T-helper 2 cell (primary cell): Measurements from ENCODE around the gene LTN1.
"Not testable (repeated sequence)": the region's sequence is repeated elsewhere in the genome, so short reads cannot be mapped to it uniquely, and the experiment has no call there.

ENCODE experiments used
- DNase-seq, 5 experiments: peaks; one replicate each; pipeline versions ENCODE4 v3.0.0 to v3.0.0-alpha.2; 2012 to 2022
- total RNA-seq, 2 donors: gene quantifications; one replicate each; lab custom pipeline; 2026; lab: John Stamatoyannopoulos, UW

Gene LTN1, protein sequence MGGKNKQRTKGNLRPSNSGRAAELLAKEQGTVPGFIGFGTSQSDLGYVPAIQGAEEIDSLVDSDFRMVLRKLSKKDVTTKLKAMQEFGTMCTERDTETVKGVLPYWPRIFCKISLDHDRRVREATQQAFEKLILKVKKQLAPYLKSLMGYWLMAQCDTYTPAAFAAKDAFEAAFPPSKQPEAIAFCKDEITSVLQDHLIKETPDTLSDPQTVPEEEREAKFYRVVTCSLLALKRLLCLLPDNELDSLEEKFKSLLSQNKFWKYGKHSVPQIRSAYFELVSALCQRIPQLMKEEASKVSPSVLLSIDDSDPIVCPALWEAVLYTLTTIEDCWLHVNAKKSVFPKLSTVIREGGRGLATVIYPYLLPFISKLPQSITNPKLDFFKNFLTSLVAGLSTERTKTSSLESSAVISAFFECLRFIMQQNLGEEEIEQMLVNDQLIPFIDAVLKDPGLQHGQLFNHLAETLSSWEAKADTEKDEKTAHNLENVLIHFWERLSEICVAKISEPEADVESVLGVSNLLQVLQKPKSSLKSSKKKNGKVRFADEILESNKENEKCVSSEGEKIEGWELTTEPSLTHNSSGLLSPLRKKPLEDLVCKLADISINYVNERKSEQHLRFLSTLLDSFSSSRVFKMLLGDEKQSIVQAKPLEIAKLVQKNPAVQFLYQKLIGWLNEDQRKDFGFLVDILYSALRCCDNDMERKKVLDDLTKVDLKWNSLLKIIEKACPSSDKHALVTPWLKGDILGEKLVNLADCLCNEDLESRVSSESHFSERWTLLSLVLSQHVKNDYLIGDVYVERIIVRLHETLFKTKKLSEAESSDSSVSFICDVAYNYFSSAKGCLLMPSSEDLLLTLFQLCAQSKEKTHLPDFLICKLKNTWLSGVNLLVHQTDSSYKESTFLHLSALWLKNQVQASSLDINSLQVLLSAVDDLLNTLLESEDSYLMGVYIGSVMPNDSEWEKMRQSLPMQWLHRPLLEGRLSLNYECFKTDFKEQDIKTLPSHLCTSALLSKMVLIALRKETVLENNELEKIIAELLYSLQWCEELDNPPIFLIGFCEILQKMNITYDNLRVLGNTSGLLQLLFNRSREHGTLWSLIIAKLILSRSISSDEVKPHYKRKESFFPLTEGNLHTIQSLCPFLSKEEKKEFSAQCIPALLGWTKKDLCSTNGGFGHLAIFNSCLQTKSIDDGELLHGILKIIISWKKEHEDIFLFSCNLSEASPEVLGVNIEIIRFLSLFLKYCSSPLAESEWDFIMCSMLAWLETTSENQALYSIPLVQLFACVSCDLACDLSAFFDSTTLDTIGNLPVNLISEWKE (N-terminal part only)
- total RNA-seq, result 90.7 to 101 reads per million in 2 donors

DNA sequence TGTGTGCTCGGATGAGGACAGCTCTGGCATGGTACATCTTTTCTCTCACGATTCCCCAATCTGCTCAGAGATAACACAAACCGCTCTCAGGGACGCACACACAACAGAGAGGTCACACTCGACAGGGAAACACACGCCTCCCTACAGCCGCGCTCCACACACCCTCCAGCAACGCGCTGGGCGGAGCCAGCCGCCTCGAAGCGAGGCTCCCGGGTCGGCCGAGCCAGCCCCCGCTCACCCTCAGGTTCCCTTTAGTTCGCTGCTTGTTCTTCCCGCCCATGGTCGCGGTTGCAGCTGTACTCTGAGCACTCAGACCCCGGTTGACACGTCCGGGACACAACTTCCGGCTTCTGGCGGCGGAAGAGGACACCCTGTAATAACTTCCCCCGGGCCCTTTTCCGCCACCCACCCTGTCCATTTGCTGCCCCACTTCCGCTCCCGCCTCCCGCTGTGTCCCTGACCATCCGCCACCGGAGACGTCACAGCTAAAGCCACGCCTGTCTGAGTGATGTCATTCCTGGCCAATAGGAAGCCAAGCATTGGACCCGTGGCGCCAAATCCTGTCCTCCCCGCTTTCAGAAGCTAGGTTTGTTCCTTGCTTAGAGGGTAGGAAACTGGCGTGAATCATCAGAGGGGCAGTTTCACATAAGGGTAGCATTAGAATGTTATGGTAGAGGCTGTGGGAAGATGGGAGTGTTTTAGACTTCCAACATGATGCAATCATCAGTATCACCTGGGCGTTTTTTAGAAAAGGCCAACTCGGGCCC, at the start of gene LTN1:
Gene LTN1 (minus strand): TSS at position 352 of the 767 bp plus-strand sequence. CDS start 72 bp downstream, at position 280.
- DNase-seq, result peak; percentile 96 to 100 (median 98)

DNA sequence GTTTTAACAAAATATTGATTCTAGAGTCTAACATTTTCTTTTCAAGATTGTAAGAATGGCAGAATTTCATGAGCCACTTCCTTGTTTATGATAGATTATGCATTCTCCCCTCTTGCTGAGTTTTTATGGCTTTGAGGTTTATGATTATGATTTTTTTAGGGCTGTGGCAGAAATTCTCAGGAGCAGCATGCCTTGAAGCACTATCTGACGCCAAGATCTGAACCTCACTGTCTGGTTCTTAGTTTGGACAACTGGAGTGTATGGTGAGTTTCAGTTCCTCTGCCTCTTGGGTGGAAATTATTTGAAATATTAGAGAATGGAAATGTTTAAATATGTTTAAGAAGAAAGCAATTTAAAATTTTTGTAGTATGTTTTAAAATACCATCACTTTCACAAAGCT, 42.0 kb upstream of the LTN1 start:
- no peak for DNase-seq

DNA sequence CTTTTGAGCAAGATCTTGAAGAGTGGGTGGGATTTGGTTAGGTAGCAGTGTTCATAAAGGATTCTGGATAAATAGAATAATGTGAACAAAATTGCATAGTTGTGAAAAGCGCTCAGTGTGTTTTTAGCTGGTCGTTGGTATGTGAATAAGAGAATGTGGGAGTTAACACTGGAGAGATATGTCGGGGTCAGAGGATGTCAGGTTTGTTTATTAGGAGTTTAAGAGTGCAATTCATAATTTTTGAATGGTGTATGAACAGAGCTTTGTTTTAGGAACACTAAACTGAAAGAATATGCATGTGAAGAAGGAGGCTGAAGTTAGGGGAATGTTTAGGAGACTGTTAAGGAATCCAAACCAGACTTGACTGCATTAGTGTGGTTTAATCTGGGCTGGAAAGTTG, 41.2 kb upstream of the LTN1 start:
- no peak for DNase-seq

DNA sequence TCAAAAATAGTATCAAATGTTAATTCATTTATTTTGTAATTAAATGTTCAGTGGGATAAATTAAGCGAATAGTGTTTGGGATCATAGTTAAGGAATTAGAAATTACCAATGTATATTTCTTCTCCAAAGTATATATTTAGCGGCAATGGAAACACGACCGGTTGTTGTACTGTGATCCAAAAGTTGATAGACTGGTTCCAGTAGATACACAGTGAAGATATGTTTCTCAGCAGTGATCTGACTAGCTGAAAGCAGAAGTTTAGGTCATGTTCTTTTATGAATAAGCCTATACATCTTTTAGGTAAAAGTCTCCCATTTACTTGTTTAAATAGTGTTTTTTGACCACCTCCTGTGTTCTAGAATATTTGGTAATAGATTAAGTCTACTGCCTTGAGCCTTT, 40.6 kb upstream of the LTN1 start:
- no peak for DNase-seq

DNA sequence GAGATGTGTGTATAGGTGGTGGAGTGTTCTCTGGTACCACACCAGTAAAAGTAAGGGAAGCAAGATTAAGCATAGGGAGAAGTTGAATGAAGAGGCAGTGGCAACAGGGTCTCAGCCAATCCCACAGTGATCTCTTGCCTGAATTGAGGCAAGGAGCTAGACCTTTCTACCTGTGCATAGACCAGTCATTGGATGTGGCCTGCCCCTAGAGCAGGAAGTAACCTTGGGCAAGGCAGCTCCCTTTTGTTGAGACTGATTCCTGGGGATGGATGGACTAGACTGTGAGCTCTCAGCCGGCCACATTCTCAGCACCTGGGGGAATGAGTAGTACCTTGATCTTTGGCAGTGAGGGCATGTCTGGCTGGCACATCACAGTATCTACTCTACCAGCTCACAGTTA, 38.2 kb upstream of the LTN1 start:
- DNase-seq, result no peak

GRCh38 chr21:29029524-29029923, 36.8 kb upstream of the LTN1 start:
- DNase-seq, result peak in 1 of 5 experiments; percentile 48

DNA sequence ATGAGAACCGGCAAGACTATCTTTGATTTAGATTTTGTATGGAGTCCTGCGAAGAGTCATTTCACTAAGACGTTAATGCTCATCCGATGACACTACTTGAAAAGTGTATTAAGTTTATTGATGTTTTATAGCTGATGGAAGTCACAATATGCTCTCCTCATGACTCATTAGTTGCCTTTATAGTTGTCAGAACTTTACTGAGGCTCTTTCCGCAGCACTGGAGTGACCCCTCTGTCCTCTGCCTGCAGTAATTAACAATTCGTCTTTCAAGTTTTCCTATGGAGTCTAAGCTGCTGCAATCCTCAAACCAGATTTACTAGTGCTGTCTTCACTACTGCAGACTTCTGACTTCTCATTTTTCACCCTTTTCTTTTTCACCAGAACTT, 32.6 kb upstream of the LTN1 start:
- DNase-seq, result peak in 1 of 5 experiments; percentile 34

GRCh38 chr21:29024474-29025327, 32.0 kb upstream of the LTN1 start, which contains the start of gene USP16:
Gene USP16 (plus strand): TSS chr21:29024668. CDS start chr21:29027914, 3,246 bp downstream.
- DNase-seq, result peak; percentile 81 to 98 (median 91)

GRCh38 chr21:29022166-29022565, 29.5 kb upstream of the LTN1 start:
- DNase-seq, result peak in 1 of 5 experiments; percentile 47

GRCh38 chr21:29018540-29018939, 25.9 kb upstream of the LTN1 start:
- DNase-seq, result no peak

DNA sequence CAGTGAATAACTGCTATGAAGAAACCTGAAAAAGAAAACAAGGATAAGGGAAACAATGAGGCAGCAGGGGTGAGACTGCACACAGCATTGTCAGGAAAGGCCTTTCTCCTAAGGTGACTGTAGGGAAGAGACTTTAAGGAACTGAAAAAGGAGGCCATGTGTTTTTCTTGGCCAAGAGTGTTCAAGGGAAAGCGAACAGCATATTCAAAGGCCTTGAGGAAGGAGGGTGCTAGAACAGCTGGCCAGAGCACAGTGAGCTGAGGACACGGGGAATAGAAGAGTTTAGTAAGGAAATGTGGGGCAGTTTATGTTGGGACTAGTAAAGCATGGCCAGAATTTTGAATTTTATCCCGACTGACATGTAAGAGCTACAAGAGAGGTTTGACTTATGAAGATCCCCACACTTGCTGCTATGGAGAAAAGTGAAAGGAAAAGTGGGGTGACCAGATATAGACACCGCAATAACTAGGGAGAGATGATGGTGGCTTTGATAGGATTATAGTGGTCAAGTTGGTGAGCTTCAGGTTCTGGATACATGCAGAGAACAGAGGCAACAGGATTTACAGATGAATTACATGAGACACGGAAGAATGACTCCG, 25.1 kb upstream of the LTN1 start:
- no peak for DNase-seq

GRCh38 chr21:29011236-29011635, 18.6 kb upstream of the LTN1 start:
- not testable (repeated sequence) for DNase-seq

GRCh38 chr21:29008367-29008766, 15.7 kb upstream of the LTN1 start:
- DNase-seq, result no peak

DNA sequence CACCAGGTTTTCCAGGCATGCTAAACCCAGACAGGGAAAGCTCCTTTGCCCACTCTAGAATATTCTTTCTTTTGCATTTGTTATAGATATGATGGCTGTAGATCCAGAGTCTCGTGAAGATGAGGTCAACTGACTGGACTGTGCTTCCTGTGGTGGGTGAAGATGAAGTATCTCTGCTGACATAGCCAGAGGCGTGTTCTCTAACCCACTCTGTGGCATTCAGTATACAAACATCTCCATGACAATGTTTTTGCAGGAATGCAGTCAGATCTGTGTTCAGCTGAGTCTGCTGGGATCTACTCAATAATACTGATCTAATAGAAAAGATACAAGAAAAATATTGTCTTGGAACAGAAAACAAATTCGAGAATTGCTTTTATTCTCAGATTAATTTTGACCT, 15.1 kb upstream of the LTN1 start:
- no peak for DNase-seq

- no peak for DNase-seq
These were observed 14.5 kb upstream of the LTN1 start for GRCh38 chr21:29007135-29007534.

- DNase-seq, result no peak
These were observed 13.0 kb upstream of the LTN1 start for GRCh38 chr21:29005696-29006095.

DNA sequence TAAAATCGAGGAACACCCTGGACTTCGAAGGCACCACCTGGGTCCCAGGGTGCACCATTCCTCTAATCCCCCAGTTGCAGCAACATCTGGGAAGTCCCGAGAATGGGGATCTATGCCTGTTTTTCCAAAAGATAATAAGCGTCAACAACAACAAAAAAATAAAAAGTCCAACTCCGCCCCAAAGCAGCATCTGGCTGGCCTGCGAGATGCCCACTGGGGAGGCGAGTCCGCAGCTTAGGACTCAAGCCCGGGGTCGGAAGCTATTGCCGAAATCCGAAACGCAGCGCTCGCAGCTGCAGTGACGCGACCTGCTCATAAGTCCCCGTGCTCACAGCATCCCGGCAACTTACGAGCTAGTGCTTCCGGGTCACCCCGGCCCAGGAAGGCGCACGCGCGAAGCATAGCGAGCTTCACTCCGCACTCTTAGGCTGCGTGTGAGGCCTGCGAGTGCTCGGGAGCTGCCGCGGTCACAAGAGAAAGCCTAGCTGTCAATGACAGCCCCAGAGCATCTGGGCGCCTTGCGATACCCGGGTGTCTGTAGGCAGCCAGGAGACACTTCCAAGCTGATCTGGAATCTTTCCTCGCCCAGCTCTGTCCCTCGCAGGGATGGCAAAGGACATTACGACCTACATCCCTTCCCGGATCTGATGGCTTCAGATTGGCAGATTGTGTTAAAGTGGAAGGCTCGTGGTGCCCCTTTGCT, 9.9 kb upstream of the LTN1 start:
- DNase-seq, result peak; percentile 85 to 99 (median 93)

DNA sequence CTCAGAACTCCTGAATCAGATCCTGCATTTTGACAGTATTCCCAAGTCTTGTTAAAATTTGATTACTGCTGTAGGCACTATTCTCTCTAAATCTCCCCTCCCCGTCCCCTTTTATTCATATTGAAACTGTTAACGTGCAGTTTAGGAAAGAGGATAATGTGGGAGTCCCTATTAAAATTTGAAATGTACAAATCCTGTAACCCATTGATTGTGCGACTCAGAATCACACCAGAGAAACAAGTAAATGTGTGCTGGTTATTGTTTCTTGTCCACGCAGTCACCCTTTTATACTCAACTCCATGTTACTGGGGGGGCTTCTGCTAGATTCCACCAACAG, 584 bp upstream of the LTN1 start:
- DNase-seq, result no peak

DNA sequence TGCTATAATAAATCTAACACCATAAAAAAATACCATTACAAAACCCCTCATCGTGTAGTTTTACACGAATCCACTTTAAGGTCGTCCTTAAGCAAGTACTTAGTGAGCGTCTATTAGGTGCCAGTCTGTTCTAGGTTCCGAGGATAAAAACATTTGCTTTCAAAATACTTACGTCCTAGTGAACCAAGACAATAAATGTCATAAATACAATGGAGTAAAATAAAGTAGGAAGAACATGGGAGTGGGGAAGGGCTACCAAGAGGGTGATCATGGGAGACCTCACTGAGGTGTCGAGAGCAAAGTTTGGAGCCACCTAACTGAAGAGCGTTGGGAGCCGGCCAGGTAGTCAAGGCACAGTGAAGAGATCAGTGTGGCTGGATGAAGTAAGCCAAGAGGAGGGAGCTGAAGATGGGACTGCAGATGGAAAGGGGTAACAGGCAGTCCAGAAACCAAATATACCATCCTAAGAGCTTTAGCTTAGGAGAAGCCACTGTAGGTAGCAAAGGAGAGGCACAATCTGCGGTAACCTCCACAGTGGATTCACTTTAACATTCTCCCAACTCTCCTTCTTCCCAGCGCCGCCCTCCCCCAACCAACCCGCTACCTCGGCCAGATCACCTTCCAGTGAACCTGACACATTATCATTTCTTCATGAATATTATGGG, 684 bp downstream of the LTN1 start:
- DNase-seq, result peak in 1 of 5 experiments; percentile 10
